ENCODE data around the gene KCTD5.

KCTD5 gene

GRCh38 chr16:2752035-2752849 lies 69.9 kb downstream of the KCTD5 start, which contains the start of gene SRRM2:
Gene SRRM2, plus strand, starts transcription at chr16:2752638. Its CDS starts 3,727 bp downstream, at chr16:2756365.
- DNase-seq (ENCODE audit: low spot score), result peak; percentile 98

DNA sequence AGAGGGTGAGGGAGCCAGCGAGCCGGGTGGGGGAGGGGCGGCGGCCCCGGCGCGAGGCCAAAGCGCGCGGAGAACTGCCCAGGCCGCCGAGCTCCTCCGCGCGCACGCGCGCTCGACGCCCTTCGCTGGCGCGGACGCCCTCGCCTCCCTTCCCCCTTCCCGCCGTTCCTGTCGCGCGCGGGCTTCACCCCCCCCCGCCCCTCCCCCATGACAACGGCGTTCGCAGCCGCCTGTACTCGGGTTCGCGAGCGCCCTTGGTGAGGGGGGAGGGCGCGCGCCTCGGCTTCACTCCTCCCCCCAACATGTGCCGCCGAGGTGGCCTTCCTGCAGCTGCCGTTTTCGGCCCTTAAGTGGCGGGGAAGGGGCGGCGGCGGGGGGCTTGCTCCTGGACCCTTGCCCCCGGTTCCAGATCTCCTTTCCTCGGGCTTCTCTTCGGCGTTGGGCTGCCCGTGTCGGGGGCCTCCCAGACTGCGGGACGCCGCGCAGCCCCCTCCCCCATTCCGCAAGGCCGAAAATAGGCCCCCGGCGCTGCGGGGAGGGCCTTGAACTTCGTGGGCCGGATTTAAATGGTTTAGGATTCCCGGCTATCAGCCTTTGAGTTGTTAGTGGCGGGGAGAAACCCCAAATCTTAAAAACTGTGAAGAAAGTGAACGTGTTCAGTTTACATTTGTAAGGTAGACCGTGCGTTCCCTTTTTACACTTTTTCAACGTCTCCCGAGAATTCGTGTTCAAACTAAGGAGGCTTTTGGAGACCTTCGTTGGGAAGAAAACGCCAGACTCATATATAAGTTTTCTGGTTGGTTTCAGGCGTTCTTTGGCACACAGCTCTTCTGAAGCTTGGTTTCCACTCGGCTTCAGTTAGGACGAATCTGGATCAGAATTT lies 70.8 kb downstream of the KCTD5 start:
- peak; percentile 90 for DNase-seq (ENCODE audit: low spot score)

GRCh38 chr16:2753733-2754020 lies 71.4 kb downstream of the KCTD5 start:
- peak; percentile 44 for DNase-seq (ENCODE audit: low spot score)

- no peak for DNase-seq (ENCODE audit: low spot score)
Measured at GRCh38 chr16:2755158-2755557, 72.8 kb downstream of the KCTD5 start.

- no peak for DNase-seq (ENCODE audit: low spot score)
Measured at GRCh38 chr16:2756288-2757015, 74.1 kb downstream of the KCTD5 start.

GRCh38 chr16:2757344-2757743 lies 75.0 kb downstream of the KCTD5 start:
- DNase-seq (ENCODE audit: low spot score), result no peak
